ENCODE results near the gene INTS2. TPM values are rescaled to one million over a fixed set of nuclear protein-coding genes. Genes with fewer than 3 reads are reported as not detected.

Gene INTS2
- total and polyA plus RNA-seq, 2 donors (not counting 1 experiment from before 2014, with no cell fraction given): 3.5 to 19.5 TPM

- no peak overlapping the region for H2AFZ ChIP-seq (ENCODE audit: insufficient read depth, low read depth, low read length, poor library complexity, severe bottlenecking)
- no peaks in the 10 kb centered on the region for H3K79me2 ChIP-seq (ENCODE audit: control insufficient read depth, insufficient read depth, low read length)
- H3K4me2 ChIP-seq (replicated peaks; ENCODE audit: low read depth, low read length, poor library complexity, severe bottlenecking): no peak overlapping the region
- CTCF ChIA-PET: no interaction called here
- no peaks in the 10 kb centered on the region for H3K4me1 ChIP-seq (ENCODE audit: control insufficient read depth in 2 of 2, insufficient read depth in 2 of 2, low read length in 2 of 2)
- no peaks in the 10 kb centered on the region for H4K20me1 ChIP-seq (ENCODE audit: control insufficient read depth, insufficient read depth, low read length, poor library complexity, severe bottlenecking)
- no peak overlapping the region for H3K27ac Mint-ChIP-seq
- ATAC-seq (ENCODE audit: low read depth): no peak
- H3K36me3 ChIP-seq (replicated peaks in 1 of 2; ENCODE audit: control extremely low read depth in 1 of 2, control insufficient read depth in 1 of 2, extremely low read depth in 1 of 2, insufficient read depth in 2 of 2, low read length in 1 of 2): no peaks in the 10 kb centered on the region
- no peaks in the 10 kb centered on the region for H3K27me3 ChIP-seq (replicated peaks in 1 of 4; ENCODE audit: control extremely low read depth in 1 of 4, control insufficient read depth in 3 of 4, insufficient read depth in 4 of 4, low read length in 3 of 4)
- no peaks in the 10 kb centered on the region for H3K4me1 Mint-ChIP-seq
- H3K9me3 ChIP-seq (ENCODE audit: control extremely low read depth in 1 of 3, control insufficient read depth in 2 of 3, insufficient read depth in 1 of 3, low read length in 2 of 3): no peaks in the 10 kb centered on the region
- no peaks in the 10 kb centered on the region for H3K27me3 Mint-ChIP-seq
- no peak overlapping the region for H3K27ac ChIP-seq (ENCODE audit: low read length in 2 of 2)
- TF ChIP-seq EZH2 (IDR thresholded peaks at IDR 0.05; ENCODE audit: borderline replicate concordance, insufficient read depth, low read depth, low read length, poor library complexity, severe bottlenecking) (no peak), CTCF (IDR thresholded peaks at IDR 0.05) (no peak)
- H3K4me3 ChIP-seq (ENCODE audit: control extremely low read depth in 1 of 5, extremely low read depth in 1 of 5, insufficient read depth in 1 of 5, low read depth in 2 of 5, low read length in 4 of 5): no peak overlapping the region
- DNase-seq: no peak
- POLR2A ChIA-PET: no interaction called here
- no peak overlapping the region for H3K9ac ChIP-seq (ENCODE audit: low read length)
- WGBS (ENCODE audit: insufficient coverage): 80% methylated on average over 1 of the region's 2 CpGs
- no peaks in the 10 kb centered on the region for H3K9me3 Mint-ChIP-seq (ENCODE audit: insufficient read depth)
- no peak overlapping the region for H3K4me3 Mint-ChIP-seq
- intact Hi-C loops (cut with micrococcal nuclease): no loop called here
Measured at GRCh38 chr17:61848247-61848646, 79.5 kb downstream of the INTS2 start.

- intact Hi-C loops (cut with micrococcal nuclease): no loop called here
- TF ChIP-seq CTCF (IDR thresholded peaks at IDR 0.05): no peak
- TF ChIP-seq EZH2 (IDR thresholded peaks at IDR 0.05; ENCODE audit: borderline replicate concordance, insufficient read depth, low read depth, low read length, poor library complexity, severe bottlenecking): no peak
- Histone ChIP-seq H3K36me3 (replicated peaks in 1 of 2; ENCODE audit: control extremely low read depth in 1 of 2, control insufficient read depth in 1 of 2, extremely low read depth in 1 of 2, insufficient read depth in 2 of 2, low read length in 1 of 2) (no peaks in the 10 kb centered on the region), H3K4me1 (ENCODE audit: control insufficient read depth in 2 of 2, insufficient read depth in 2 of 2, low read length in 2 of 2) (no peaks in the 10 kb centered on the region), H3K27me3 (replicated peaks in 1 of 4; ENCODE audit: control extremely low read depth in 1 of 4, control insufficient read depth in 3 of 4, insufficient read depth in 4 of 4, low read length in 3 of 4) (no peaks in the 10 kb centered on the region), H3K9me3 (ENCODE audit: control extremely low read depth in 1 of 3, control insufficient read depth in 2 of 3, insufficient read depth in 1 of 3, low read length in 2 of 3) (no peaks in the 10 kb centered on the region), H3K9ac (ENCODE audit: low read length) (no peak overlapping the region), H3K79me2 (ENCODE audit: control insufficient read depth, insufficient read depth, low read length) (no peaks in the 10 kb centered on the region), H3K27ac (ENCODE audit: low read length in 2 of 2) (no peak overlapping the region), H3K4me2 (replicated peaks; ENCODE audit: low read depth, low read length, poor library complexity, severe bottlenecking) (no peak overlapping the region), H2AFZ (ENCODE audit: insufficient read depth, low read depth, low read length, poor library complexity, severe bottlenecking) (no peak overlapping the region), H3K4me3 (ENCODE audit: control extremely low read depth in 1 of 5, extremely low read depth in 1 of 5, insufficient read depth in 1 of 5, low read depth in 2 of 5, low read length in 4 of 5) (no peak overlapping the region), H4K20me1 (ENCODE audit: control insufficient read depth, insufficient read depth, low read length, poor library complexity, severe bottlenecking) (no peaks in the 10 kb centered on the region)
- Mint-ChIP-seq H3K4me1 (no peaks in the 10 kb centered on the region), H3K27ac (no peak overlapping the region), H3K27me3 (no peaks in the 10 kb centered on the region), H3K4me3 (no peak overlapping the region), H3K9me3 (ENCODE audit: insufficient read depth) (no peaks in the 10 kb centered on the region)
- ATAC-seq (ENCODE audit: low read depth) (no peak), DNase-seq (no peak)
- ChIA-PET CTCF (no interaction called here), POLR2A (no interaction called here)
- no CpG with 5 or more reads among the region's 3 CpGs for WGBS (ENCODE audit: insufficient coverage)
Measured at GRCh38 chr17:61847659-61848058, 80.1 kb downstream of the INTS2 start.

Data from B cell (primary cell).